ENCODE data around the gene RSBN1. TPM values are rescaled to one million over a fixed set of nuclear protein-coding genes. Genes with fewer than 3 reads are reported as not detected.

Gene RSBN1
- total and polyA plus RNA-seq, 10 of the 15 experiments (the other 5 are each of a cell fraction or from before 2014, with no cell fraction given), result 2.9 to 26.8 (median 11.5) TPM

GRCh38 chr1:113793878-113794834 lies 18.1 kb downstream of the RSBN1 start (continued):
- TF ChIP-seq RELB (IDR thresholded peaks at IDR 0.05; ENCODE audit: low read depth), result no peak
- TF ChIP-seq EP300 (IDR thresholded peaks at IDR 0.05; ENCODE audit: borderline replicate concordance in 1 of 2, control insufficient read depth in 1 of 2, low read depth in 2 of 2, low read length in 2 of 2), result 0 out of 4 replicates have a peak, but pooled peaks of 1 of the 2 experiments have one; percentile 23
- no peak for TF ChIP-seq CHD1 (IDR thresholded peaks at IDR 0.05; ENCODE audit: low read depth, low read length)
- no peak for TF ChIP-seq NFYA (IDR thresholded peaks at IDR 0.05; ENCODE audit: borderline replicate concordance, low read depth, low read length)
- TF ChIP-seq BCLAF1 (IDR thresholded peaks at IDR 0.05), result no peak
- TF ChIP-seq ZNF687 (IDR thresholded peaks at IDR 0.05), result no peak
- no peak for TF ChIP-seq HCFC1 (IDR thresholded peaks at IDR 0.05; ENCODE audit: low read length)
- no peak for TF ChIP-seq SREBF1 (IDR thresholded peaks at IDR 0.05; ENCODE audit: low read length)
- no peak for TF ChIP-seq SMAD5 (IDR thresholded peaks at IDR 0.05; ENCODE audit: low read depth)
- no peak for TF ChIP-seq WRNIP1 (IDR thresholded peaks at IDR 0.05; ENCODE audit: borderline replicate concordance, low read depth, low read length)
- no peak for TF ChIP-seq PRDM15 (CRISPR knock-in tag; IDR thresholded peaks at IDR 0.05)
- TF ChIP-seq NRF1 (conservative IDR thresholded peaks at IDR 0.05; ENCODE audit: low read depth, low read length), result no peak
- TF ChIP-seq IKZF1 (conservative IDR thresholded peaks at IDR 0.05), result peak; percentile 72

Measured in GM12878 (cell line).